ENCODE results near the gene CPS1. TPM values are rescaled to one million over a fixed set of nuclear protein-coding genes. Genes with fewer than 3 reads are reported as not detected.

The CPS1 gene
- total and polyA plus RNA-seq, 2 of the 8 experiments (the other 6 are each of a cell fraction or from before 2014, with no cell fraction given), result 7.9 to 15.7 TPM

DNA sequence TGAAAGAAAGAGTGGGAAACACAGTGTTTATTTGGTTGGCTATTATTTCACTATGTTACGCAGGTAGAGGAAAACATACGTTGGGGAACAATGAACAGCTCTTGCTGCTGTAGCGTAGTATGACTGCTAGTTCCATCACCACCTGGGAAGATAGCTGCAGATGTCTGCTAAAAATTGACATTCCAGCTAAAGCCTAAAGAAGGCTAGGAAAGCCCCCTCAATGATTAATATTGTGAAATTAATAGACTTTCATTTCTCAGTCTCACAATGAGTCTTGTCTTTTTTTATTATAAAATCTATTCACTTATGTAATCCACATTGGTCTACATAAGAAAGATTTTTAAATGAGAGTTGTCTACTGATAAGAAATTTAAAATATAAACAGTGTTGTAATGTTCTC, 165.7 kb downstream of the CPS1 start (continued):
- no peak for TF ChIP-seq EZH2 (IDR thresholded peaks at IDR 0.05; ENCODE audit: low read depth, low read length, severe bottlenecking)
- no peak for TF ChIP-seq SIRT6 (IDR thresholded peaks at IDR 0.05; ENCODE audit: low read length)
- TF ChIP-seq EGR1 (IDR thresholded peaks at IDR 0.05; ENCODE audit: borderline replicate concordance, low read depth, low read length), result no peak
- no peak for TF ChIP-seq BCL11A (IDR thresholded peaks at IDR 0.05; ENCODE audit: low read depth in 2 of 2, low read length in 2 of 2)
- TF ChIP-seq JUN (IDR thresholded peaks at IDR 0.05; ENCODE audit: low read depth, low read length), result no peak
